ENCODE measurements around the gene GCK. TPM values are rescaled to one million over a fixed set of nuclear protein-coding genes. Genes with fewer than 3 reads are reported as not detected.

GCK gene
- polyA plus RNA-seq, 4 donors, result 0.85 to 1.1 TPM; not detected in 2

DNA sequence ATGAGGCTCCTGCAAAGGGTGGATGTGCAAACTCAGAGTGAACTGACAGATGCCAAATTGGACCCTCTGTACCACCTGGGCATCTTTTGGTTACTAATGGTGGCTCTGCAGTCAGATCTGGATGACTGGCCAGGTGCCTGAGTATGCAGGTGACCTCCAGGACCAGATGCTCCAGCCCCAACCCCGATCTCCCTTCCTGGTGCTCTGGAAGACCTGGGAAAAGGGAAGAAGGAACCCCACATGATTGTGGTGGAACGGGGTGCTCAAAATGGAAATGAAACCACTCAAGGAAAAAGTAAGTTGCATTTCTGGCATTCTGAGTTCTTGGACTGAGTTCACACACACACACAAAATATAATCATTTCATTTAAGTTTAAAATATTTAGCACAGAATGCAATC, 94.9 kb downstream of the GCK start:
- FAIRE-seq (no peak), DNase-seq (no peak)
- 63 to 86% (median 63%) methylated on average over 2 of the region's 2 CpGs for WGBS, 3 donors
- no peak overlapping the region for H3K27ac ChIP-seq (ENCODE audit: low read depth in 1 of 3, low read length in 2 of 3)
- H3K4me1 ChIP-seq (ENCODE audit: control insufficient read depth in 3 of 3, insufficient read depth in 2 of 3, low read depth in 1 of 3, low read length in 2 of 3), result no peaks in the 10 kb centered on the region
- no peaks in the 10 kb centered on the region for H3K27me3 ChIP-seq (ENCODE audit: control insufficient read depth in 3 of 3, insufficient read depth in 3 of 3, low read length in 3 of 3)
- H3K4me3 ChIP-seq (ENCODE audit: low read depth in 1 of 3, low read length in 3 of 3), result no peak overlapping the region
- H3K36me3 ChIP-seq (ENCODE audit: control insufficient read depth in 3 of 3, insufficient read depth in 2 of 3, low read depth in 1 of 3, low read length in 3 of 3), result no peaks in the 10 kb centered on the region
- no peaks in the 10 kb centered on the region for H3K9me3 ChIP-seq (ENCODE audit: control insufficient read depth in 2 of 2, insufficient read depth in 1 of 2, low read depth in 1 of 2, low read length in 1 of 2)

Other genes with a start within 250 kb of the GCK start
- gene SPDYE1, start 191.5 kb downstream of the GCK start, polyA plus RNA-seq, result under 1 TPM in 1 of 4 donors, not detected in 3; 0.80 TPM
- 10 to 100 TPM; 64.7 to 97.5 (median 67.9) TPM for gene DBNL, start 144.7 kb downstream of the GCK start, polyA plus RNA-seq
- gene PGAM2, start 123.9 kb downstream of the GCK start, polyA plus RNA-seq, result 1 to 10 TPM in 3 of 4 donors, under 1 TPM in 1; 1.00 to 5.7 (median 2.1) TPM
- 10 to 100 TPM; 13.8 to 21.9 (median 18.4) TPM for gene POLM, start 106.9 kb downstream of the GCK start, polyA plus RNA-seq
- gene AEBP1, start 85.1 kb downstream of the GCK start, polyA plus RNA-seq, result 10 to 100 TPM in 2 of 4 donors, 1 to 10 TPM in 2; 1.3 to 34.8 (median 6.8) TPM
- gene POLD2, start 65.9 kb downstream of the GCK start, polyA plus RNA-seq, result 10 to 100 TPM; 13.6 to 82.4 (median 42.4) TPM
- gene MYL7, start 48.1 kb downstream of the GCK start, polyA plus RNA-seq, result 10 to 100 TPM in 1 of 4 donors, under 1 TPM in 2, not detected in 1; 0.21 to 13.5 (median 0.36) TPM
- gene YKT6, start 11.5 kb upstream of the GCK start, polyA plus RNA-seq, result 10 to 100 TPM; 57.7 to 73.7 (median 64.2) TPM
- 1 to 10 TPM; 1.3 to 1.8 (median 1.5) TPM for gene CAMK2B, start 136.2 kb upstream of the GCK start, polyA plus RNA-seq